Kidney (tissue), 14 donors: ENCODE data around the gene DNM3. TPM values are rescaled to one million over a fixed set of nuclear protein-coding genes. Genes with fewer than 3 reads are reported as not detected.

Experiments
- DNase-seq, 5 donors: peaks; one replicate each; pipeline ENCODE4 v3.0.0-alpha.2; 2013 to 2020
- FAIRE-seq: peaks from 2 replicates; lab custom pipeline; 2012; peaks lifted over from hg19 to GRCh38; lab: Jason Lieb, UNC
- H3K27ac ChIP-seq, 2 donors: one replicate each; pipeline ENCODE4 v1.7.0; 2013; ENCODE audit warnings: low read depth in 2 of 2, low read length in 2 of 2, inconsistent platforms in 1 of 2
- H3K27me3 ChIP-seq: one replicate; pipeline ENCODE4 v1.7.1; 2013; ENCODE audit warnings: low read length, inconsistent platforms; ENCODE audit not compliant: control insufficient read depth, insufficient read depth
- H3K36me3 ChIP-seq, 3 donors: one replicate each; pipeline versions ENCODE4 v1.7.0 to v1.7.1; 2013; ENCODE audit warnings: low read length in 3 of 3, control low read depth in 1 of 3, inconsistent platforms in 1 of 3; ENCODE audit not compliant: insufficient read depth in 3 of 3, control insufficient read depth in 2 of 3
- H3K4me1 ChIP-seq, 3 donors: one replicate each; pipeline versions ENCODE4 v1.7.0 to v1.7.1; 2013; ENCODE audit warnings: low read length in 3 of 3, inconsistent platforms in 1 of 3, low read depth in 1 of 3; ENCODE audit not compliant: control insufficient read depth in 2 of 3, insufficient read depth in 2 of 3
- H3K4me3 ChIP-seq, 3 donors: one replicate each; pipeline versions ENCODE4 v1.7.0 to v1.8.1; 2013; ENCODE audit warnings: low read length in 3 of 3, control low read depth in 1 of 3, inconsistent platforms in 1 of 3
- H3K9ac ChIP-seq, 3 donors: one replicate each; pipeline versions ENCODE4 v1.7.0 to v1.7.1; 2013; ENCODE audit warnings: low read length in 3 of 3, control low read depth in 1 of 3, inconsistent platforms in 1 of 3
- H3K9me3 ChIP-seq, 3 donors: one replicate each; pipeline versions ENCODE4 v1.7.0 to v1.7.1; 2013; ENCODE audit warnings: low read length in 3 of 3, control low read depth in 1 of 3, inconsistent platforms in 1 of 3; ENCODE audit not compliant: control insufficient read depth in 2 of 3, insufficient read depth in 1 of 3
- intact Hi-C: fragments of 100-400 bp; cut with DNase I; formaldehyde crosslinking; loops from one replicate; pipeline ENCODE4 v1.11.1; 2022
- polyA plus RNA-seq: library from polyadenylated mRNA; stranded (reverse); fragments of 350-450 nt; fragmentation: Illumina TruSeq; extraction: RNeasy Lipid Tissue Mini Kit (QIAGEN cat#74804); gene quantifications from one replicate; pipeline ENCODE4 v1.2.3, GENCODE V29; 2014; ENCODE audit warnings: low read depth, low replicate concordance; ENCODE audit not compliant: insufficient read depth
- total RNA-seq: library from RNA; stranded (reverse); fragmentation: NEBNext Ultra II Directional; extraction: Animal tissue kit (Norgen Biotek cat#: 25700); gene quantifications from one replicate; pipeline ENCODE4 v1.2.1, GENCODE V29; 2021
- TF ChIP-seq, protein P1 (sequence below): IDR thresholded peaks from 3 replicates; pipeline ENCODE4 v1.5.1; 2012; ENCODE audit warnings: mild to moderate bottlenecking, moderate library complexity, borderline replicate concordance; ENCODE audit not compliant: insufficient read depth; ENCODE audit errors: extremely low read depth
- donor health status: control.
- donor health status: control.
- donor health status: control.
- donor health status: control.
- donor health status: control.
- donor health status: DM: yes; HTN: yes; CAD: no.
- donor health status: Normal renal cell carcinoma (clear cell type).

DNM3 gene
- total and polyA plus RNA-seq, 2 donors from 2014 or later: 5.9 to 19.1 TPM

GRCh38 chr1:171966426-171967220 is 125.3 kb downstream of the DNM3 start:
- Histone ChIP-seq H3K27ac (no peak overlapping the region), H3K9me3 (no peaks in the 10 kb centered on the region), H3K4me1 (peaks cover 0 to 4% (median 0%) of the 10 kb centered on the region in 3 donors), H3K27me3 (no peaks in the 10 kb centered on the region), H3K9ac (no peak overlapping the region), H3K36me3 (no peaks in the 10 kb centered on the region), H3K4me3 (no peak overlapping the region)
- FAIRE-seq (no peak), DNase-seq (peak in 2 of 5 donors; percentile 8 to 49)
- intact Hi-C loops: no loop called here
- TF ChIP-seq, protein P1, sequence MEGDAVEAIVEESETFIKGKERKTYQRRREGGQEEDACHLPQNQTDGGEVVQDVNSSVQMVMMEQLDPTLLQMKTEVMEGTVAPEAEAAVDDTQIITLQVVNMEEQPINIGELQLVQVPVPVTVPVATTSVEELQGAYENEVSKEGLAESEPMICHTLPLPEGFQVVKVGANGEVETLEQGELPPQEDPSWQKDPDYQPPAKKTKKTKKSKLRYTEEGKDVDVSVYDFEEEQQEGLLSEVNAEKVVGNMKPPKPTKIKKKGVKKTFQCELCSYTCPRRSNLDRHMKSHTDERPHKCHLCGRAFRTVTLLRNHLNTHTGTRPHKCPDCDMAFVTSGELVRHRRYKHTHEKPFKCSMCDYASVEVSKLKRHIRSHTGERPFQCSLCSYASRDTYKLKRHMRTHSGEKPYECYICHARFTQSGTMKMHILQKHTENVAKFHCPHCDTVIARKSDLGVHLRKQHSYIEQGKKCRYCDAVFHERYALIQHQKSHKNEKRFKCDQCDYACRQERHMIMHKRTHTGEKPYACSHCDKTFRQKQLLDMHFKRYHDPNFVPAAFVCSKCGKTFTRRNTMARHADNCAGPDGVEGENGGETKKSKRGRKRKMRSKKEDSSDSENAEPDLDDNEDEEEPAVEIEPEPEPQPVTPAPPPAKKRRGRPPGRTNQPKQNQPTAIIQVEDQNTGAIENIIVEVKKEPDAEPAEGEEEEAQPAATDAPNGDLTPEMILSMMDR: no peak

- Histone ChIP-seq H3K4me3 (no peak overlapping the region), H3K27ac (no peak overlapping the region), H3K9ac (no peak overlapping the region), H3K27me3 (no peaks in the 10 kb centered on the region), H3K4me1 (peaks cover 0 to 4% (median 0%) of the 10 kb centered on the region in 3 donors), H3K9me3 (no peaks in the 10 kb centered on the region), H3K36me3 (no peaks in the 10 kb centered on the region)
- DNase-seq: no peak
- no peak for FAIRE-seq
- TF ChIP-seq, protein P1: no peak
- intact Hi-C loops: no loop called here
Measured at GRCh38 chr1:171969226-171969625, 127.9 kb downstream of the DNM3 start.

- FAIRE-seq: no peak
Measured at GRCh38 chr1:171969813-171970212, 128.5 kb downstream of the DNM3 start.

More at GRCh38 chr1:171969813-171970212, 128.5 kb downstream of the DNM3 start:
- H3K9ac ChIP-seq: no peak overlapping the region
- peaks cover 0 to 4% (median 0%) of the 10 kb centered on the region in 3 donors for H3K4me1 ChIP-seq
- no peak for DNase-seq
- no peaks in the 10 kb centered on the region for H3K27me3 ChIP-seq
- no peak overlapping the region for H3K27ac ChIP-seq
- no peak overlapping the region for H3K4me3 ChIP-seq
- TF ChIP-seq, protein P1: no peak
- no peaks in the 10 kb centered on the region for H3K36me3 ChIP-seq
- intact Hi-C loops: no loop called here
- no peaks in the 10 kb centered on the region for H3K9me3 ChIP-seq
